Posterior cingulate gyrus (tissue), 11 donors: Measurements from ENCODE around the gene PLEKHA6.

Source experiments
- DNase-seq, 10 donors: peaks; one replicate each; pipeline versions ENCODE4 v3.0.0 to v3.0.0-alpha.2; 2020 to 2021; ENCODE audit warnings: mixed read lengths in 3 of 10
- intact Hi-C: fragments of 100-400 bp; cut with DNase I; formaldehyde crosslinking; loops from one replicate; pipeline ENCODE4 v1.15.1; 2023

The PLEKHA6 gene

GRCh38 chr1:204203206-204203767 lies 156.4 kb downstream of the PLEKHA6 start:
- intact Hi-C loops, result no loop called here
- no peak for DNase-seq

GRCh38 chr1:204202481-204202880 lies 157.2 kb downstream of the PLEKHA6 start:
- no peak for DNase-seq
- intact Hi-C loops, result no loop called here

- intact Hi-C loops, result no loop called here
- DNase-seq, result no peak
Measured at GRCh38 chr1:204201348-204202040, 158.2 kb downstream of the PLEKHA6 start.

GRCh38 chr1:204199579-204199978 lies 160.2 kb downstream of the PLEKHA6 start:
- intact Hi-C loops, result no loop called here
- no peak for DNase-seq

GRCh38 chr1:204198348-204199340 lies 161.1 kb downstream of the PLEKHA6 start:
- no peak for DNase-seq
- intact Hi-C loops, result no loop called here

- intact Hi-C loops, result no loop called here
- no peak for DNase-seq
Measured at GRCh38 chr1:204197068-204197467, 162.7 kb downstream of the PLEKHA6 start.

- no peak for DNase-seq
- intact Hi-C loops, result no loop called here
Measured at GRCh38 chr1:204196068-204196795, 163.5 kb downstream of the PLEKHA6 start, which contains the start of gene KISS1. KISS1 (minus strand) TSS chr1:204196491; CDS start chr1:204192876, 3,615 bp downstream.

GRCh38 chr1:204194771-204195170 lies 165.0 kb downstream of the PLEKHA6 start:
- DNase-seq, result no peak
- intact Hi-C loops, result no loop called here

- intact Hi-C loops, result no loop called here
- no peak for DNase-seq
Measured at GRCh38 chr1:204194080-204194479, 165.6 kb downstream of the PLEKHA6 start.

GRCh38 chr1:204192589-204193352 lies 167.0 kb downstream of the PLEKHA6 start:
- DNase-seq, result no peak
- intact Hi-C loops, result no loop called here

- no peak for DNase-seq
- intact Hi-C loops, result no loop called here
Measured at GRCh38 chr1:204192046-204192445, 167.7 kb downstream of the PLEKHA6 start.

GRCh38 chr1:204191456-204191855 lies 168.3 kb downstream of the PLEKHA6 start:
- intact Hi-C loops, result no loop called here
- DNase-seq, result peak in 9 of 10 donors; percentile 29 to 89 (median 54)

GRCh38 chr1:204190212-204191211 lies 169.2 kb downstream of the PLEKHA6 start:
- DNase-seq, result no peak
- intact Hi-C loops, result no loop called here

GRCh38 chr1:204188959-204189639 lies 170.6 kb downstream of the PLEKHA6 start:
- DNase-seq, result peak in 3 of 10 donors; percentile 21 to 85 (median 24)
- intact Hi-C loops, result no loop called here

GRCh38 chr1:204186597-204186996 lies 173.1 kb downstream of the PLEKHA6 start:
- DNase-seq, result no peak
- intact Hi-C loops, result no loop called here

- intact Hi-C loops, result no loop called here
- DNase-seq, result no peak
Measured at GRCh38 chr1:204181116-204181515, 178.6 kb downstream of the PLEKHA6 start.

GRCh38 chr1:204180133-204180532 lies 179.6 kb downstream of the PLEKHA6 start:
- intact Hi-C loops, result no loop called here
- no peak for DNase-seq
